NCI-H2196 treated with DMSO at 0.1 percent for 48 hours (cell line): ENCODE results near the gene BRF1.

Source experiments
- DNase-seq: peaks from one replicate; lab custom pipeline; 2025; ENCODE audit not compliant: unreplicated experiment; lab: John Stamatoyannopoulos, UW

BRF1 gene

DNA sequence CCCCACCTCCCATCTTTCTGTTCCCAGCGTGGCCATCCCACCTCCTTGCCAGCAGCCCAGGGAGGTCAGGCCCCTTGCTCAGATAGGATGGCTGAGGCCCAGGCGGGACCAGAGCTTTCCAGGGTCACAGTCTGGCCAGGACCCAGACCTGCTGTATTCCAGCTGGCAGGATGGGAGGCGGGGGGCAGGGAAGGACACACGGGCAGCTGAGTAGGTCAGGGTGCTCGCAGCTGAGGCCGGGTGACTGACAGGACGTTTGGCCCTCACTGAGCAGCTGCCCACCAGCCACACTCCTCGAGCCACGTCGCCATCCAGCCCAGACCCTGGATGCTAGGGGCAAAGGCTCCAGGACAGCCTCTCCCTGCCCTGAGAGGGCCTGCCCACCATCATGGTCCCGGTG lies 123.7 kb downstream of the BRF1 start:
- DNase-seq: no peak

DNA sequence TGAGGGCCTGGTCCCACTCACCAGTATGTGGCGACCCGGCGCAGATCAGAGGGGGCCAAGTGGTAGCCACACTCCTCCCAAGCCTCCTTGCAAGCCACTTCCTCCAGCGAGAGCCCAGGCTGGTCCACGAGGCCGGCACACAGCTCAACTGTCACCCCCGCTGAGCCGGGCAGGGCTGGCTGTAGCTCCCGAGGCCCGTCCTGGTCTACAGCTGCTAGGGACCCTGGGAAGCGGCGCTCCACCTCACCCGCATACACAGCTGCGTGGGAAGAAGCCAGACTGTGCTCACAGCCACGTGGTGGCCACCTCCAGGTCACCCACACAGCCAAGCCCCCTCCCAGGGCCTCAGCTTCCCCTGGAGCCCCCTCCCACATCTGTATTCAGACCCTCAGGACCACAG lies 124.3 kb downstream of the BRF1 start:
- DNase-seq: no peak

DNA sequence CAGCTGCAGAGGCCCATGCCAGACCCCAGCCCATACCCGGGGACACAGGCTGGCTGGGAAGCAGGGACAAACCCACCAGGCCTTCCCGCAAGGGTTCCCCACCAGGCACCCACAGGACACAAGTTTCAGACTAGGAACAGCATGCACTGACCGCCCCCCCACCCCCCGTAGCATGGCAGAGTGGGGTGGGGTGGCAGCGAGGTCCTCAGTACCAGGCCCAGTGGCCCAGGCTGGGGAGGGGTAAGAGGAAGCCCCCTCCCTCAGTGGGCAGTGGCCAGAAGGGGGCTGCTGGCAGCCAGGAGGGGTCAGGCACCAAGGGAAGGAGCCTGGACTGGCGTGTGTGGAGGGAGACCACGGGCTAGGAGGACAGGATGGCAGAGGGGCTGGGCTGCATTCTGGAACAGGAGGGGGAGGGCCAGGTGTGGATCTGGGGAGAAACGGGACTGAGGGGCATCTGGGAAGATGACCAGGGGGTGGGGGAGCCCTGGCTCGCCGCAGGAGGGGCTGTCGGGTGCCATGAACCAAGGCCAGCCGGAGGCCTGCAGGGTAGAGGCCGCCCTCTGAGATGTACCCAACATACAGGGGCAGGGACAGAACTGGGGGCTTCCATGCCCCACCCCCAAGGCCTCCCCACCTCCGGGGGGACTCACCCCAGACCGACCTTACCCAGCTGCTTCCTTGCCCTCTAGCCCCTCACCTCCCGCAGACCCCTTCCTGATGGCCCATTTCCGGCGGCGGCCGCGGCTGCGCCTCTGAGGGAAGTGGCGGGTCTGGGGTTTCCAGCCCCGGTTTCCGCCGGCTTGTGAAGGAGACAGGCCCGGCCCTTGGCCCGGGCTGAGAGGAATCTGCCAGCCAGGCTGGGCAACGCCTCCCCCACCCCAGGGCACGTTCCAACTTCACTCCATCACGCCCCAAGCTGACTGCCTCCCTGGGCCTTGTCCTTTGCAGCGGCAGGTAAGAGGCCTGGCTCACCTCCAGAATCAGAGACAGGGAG lies 126.6 kb downstream of the BRF1 start:
- no peak for DNase-seq

DNA sequence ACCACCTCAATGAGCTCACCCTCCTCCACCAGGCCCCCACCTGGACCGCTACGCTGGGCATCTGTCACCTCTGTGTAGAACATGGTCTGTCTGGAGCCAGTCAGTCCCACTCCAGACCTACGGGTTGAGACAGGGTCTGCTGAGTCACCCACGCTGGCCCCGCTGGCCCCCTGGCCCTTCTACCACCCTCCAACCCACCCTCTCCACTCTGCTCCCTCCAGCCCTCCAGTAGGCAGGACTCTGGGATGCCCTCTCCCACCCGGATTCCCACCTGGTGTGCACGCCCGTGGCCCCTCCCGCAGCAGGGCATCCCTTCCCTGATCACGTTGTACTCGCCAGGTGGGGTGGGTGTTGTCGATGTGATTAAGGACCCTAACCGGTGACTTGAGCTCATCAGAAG lies 127.7 kb downstream of the BRF1 start:
- DNase-seq: no peak

DNA sequence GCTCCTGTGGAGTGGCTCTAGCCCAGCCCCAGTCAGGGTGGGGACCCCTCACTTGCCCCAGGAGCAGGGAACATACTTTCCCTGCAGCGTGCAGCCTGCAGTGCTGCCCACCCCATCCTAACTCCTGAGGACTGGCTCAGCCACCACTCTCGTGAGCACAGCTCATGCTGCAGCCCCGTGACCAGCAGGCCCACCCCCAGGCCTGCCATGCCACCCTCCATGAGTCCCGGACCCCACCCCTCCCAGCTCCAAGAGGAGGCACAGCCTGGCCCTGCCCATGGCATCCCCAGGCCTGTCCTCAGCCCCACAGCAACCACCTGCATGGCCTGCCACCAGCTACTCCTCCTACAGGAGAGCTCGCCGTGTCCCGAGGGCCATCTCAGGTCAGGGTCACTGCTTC lies 128.3 kb downstream of the BRF1 start:
- no peak for DNase-seq

DNA sequence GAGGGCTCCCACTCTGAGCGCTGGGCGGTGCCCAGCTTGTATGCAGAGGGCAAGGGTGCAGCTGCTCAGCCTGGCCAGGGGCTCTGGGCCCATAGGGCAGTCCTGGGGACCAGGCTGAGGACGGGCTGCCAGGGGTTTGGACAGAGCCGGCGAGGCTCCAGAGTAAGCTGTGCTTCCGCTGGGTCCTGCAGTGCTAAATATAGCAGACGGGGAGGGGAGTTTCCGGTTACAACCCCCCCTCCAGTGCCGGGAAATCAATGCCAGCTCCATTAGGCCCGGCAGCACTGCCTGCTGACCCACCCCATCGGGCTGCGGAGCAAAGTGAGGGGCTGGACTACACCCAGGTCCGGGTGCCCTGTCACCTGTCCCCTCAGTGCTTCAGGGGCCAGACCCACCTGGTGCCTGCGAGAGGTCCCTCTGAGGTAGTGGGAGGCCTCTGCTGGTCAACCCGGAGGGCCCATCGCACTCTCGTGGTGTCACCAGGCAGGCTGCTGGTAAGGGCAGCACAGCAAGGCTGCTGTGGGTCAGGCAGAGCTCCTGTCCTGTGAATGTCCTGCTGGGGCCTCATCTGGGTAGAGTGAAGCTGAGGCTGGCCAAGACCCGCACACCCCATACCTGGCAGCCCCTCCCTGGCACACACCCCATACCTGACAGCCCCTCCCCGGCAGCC lies 129.7 kb downstream of the BRF1 start:
- no peak for DNase-seq

DNA sequence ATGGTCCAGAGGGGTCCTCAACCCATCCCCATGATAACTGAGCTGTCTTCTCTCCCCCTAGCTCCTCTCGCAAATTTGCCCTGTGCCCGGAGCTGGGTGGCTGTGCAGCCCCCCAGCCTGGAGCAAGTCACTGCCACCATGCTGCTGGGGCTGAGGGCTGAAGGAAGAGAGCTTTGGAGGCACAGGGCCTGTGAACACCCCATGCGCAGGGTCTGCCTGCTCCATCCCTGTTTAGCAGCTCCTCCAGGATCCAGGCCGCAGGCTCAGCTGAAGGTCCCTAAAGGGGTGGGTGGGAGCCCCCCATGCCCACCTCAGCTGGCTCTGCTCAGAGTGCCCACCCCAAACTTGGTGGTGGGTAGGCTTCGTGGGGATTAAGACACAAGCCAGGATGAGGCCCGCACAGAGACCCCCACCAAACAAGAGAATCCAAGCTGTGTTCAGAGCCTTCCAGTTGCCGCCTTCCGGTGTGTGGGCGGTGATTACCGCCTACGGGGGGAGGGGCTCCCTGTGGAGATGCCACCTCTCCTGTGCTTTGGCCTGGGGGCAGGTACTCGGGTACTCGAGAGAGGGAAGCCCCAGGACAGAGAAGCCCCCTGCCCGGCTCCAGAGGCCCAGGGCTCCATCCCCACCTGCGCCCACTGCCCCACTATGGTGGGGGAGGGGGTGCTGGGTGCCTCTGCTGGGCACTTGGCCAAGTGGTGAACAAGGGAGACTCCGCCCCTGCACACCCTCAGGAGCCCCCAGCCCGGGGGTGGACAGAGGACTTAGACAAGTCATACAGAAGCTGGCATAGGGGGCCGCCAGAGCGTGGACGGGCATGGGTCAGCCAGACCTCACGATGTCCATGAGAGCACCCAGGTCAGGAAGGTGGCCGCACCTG lies 130.8 kb downstream of the BRF1 start:
- DNase-seq: no peak

DNA sequence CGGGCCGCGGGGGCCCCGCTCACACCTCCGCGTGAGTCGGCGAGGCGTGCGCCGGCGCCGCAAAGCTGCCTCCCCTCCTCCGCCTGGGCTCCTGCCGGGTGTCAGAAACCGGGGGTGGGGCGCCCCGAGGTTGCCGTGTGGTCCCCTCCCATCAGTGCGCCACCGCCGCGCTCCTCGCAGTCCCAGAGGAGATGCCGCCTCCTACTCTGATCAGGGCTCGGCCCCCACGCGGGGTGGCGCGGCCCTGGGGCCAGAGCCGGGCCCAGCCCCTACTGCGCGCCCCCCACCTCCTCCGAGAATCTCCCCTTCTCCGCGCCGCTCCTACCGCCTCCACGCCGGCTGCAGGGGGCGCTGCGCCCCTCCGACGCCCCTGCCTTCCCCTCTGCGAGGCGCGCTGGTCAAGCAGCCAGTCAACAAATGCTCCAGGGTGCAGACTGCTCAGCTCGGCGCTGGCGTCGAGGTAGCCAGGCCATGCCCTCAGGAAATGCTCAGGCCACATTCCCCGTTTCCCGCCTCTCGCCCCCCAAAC lies 131.8 kb downstream of the BRF1 start:
- no peak for DNase-seq

DNA sequence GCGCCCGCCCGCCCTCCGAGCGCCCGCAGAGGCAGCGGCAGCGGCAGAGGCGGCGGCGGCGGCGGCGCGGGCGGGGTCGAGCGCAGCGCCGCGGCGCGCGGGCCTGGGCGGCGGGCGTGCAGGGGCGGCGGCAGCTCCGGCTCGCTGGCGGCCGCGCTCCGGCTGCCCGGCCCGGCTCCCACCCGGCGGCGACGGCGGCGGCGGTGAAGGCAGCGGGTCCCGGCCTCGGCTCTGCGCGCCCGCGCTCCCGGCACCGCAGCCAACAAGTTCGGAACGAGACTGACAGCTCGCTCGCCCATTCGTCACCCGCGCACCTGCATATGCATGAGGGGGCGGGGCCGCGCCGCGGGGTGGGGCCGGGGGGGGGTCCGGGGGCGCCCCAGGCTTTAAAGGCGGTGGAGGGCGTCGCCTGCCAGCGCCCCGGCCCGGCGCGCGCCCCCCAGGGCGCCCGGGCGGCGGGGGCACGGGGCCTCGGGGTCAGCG lies 132.3 kb downstream of the BRF1 start, which contains the start of gene JAG2:
JAG2 (minus strand) TSS at position 281 of the 483 bp plus-strand sequence. CDS start 356 bp downstream, outside the sequence.
- DNase-seq: no peak

DNA sequence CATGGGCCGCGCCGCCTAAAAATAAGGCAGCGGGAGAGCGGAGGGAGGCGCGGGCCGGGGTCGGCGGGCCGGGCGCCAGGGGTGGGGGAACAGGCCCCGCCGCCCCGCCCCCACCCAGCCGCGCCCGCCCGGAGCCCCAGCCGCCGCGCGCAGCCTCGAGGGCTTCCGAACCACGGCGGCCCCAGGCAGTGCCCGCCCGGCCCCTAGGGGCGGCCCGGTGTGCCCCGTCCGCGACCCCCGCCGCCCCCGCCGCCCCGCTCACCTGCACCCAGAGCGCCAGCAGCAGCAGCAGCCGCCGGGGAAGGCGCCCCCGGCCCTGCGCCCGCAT lies 132.7 kb downstream of the BRF1 start:
- no peak for DNase-seq

DNA sequence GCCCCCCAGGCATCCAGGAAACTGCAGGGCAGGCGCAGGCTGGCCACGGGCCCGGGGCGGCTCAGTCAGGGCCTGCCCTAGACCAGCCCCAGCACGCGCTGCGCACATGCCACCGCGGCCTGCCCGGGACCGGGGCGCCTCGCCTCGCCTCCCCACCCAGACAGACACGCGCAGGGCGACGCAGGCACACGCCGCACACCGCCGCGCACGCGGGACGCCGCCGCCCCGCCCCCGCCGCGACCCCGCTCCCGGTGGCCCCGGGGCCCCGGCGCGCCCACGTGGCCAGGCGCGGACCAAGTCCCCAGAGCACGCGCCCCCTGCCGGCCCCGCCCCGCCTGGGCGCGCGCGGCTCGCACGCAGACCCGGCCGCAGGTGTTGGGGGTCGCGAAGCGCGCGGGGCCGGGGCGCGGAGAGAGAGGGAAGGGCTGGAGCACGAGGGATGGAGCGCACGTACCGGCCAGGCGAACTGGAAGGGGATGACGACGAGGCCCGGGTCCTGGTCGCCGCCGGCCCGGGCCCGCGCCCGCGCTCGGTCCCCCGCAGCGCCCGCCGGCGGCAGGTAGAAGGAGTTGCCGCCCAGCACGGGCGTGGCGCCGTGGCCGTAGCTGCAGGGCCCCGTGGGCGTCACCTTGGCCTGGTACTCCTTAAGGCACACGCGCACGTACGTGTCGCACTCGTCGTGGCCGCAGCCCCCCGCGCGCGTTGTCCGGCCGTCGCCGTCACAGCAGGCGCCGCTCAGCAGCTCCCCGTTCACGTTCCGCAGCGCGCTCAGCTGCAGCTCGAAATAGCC lies 133.3 kb downstream of the BRF1 start:
- DNase-seq: no peak

DNA sequence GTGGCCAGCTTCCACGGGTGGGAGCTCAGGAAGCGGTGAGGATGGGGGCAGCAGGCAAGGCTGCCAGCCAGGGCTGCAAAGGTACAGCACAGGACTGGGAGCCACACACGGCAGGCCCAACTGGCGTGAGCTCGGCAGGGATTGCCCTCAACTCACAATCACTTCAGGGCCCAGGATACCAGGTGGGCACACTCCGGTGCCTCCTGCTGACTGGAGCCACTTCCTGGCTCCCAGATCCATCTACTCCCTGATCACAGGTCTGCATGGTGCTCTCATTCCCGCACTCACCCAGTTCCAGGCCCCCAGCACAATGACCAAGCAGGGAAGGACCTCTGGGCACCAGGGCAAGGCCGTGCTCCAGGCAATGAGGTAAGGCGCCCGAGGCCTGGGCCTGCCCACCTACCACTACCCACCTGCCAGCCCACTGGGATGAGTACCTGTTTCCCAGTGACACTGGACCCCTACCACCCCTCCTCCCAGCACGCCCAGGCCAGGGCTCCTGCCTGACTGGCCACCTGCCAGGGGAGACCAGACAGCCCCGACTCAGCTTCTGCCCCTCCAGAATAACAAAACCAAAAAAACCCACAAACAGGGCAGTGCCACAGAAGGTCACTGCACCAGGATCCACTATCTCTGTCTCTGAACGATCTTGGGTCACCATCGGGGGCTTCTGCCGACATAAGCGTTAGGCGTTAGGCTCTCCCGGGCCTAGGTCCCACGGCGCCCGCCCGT lies 134.1 kb downstream of the BRF1 start:
- DNase-seq: no peak

DNA sequence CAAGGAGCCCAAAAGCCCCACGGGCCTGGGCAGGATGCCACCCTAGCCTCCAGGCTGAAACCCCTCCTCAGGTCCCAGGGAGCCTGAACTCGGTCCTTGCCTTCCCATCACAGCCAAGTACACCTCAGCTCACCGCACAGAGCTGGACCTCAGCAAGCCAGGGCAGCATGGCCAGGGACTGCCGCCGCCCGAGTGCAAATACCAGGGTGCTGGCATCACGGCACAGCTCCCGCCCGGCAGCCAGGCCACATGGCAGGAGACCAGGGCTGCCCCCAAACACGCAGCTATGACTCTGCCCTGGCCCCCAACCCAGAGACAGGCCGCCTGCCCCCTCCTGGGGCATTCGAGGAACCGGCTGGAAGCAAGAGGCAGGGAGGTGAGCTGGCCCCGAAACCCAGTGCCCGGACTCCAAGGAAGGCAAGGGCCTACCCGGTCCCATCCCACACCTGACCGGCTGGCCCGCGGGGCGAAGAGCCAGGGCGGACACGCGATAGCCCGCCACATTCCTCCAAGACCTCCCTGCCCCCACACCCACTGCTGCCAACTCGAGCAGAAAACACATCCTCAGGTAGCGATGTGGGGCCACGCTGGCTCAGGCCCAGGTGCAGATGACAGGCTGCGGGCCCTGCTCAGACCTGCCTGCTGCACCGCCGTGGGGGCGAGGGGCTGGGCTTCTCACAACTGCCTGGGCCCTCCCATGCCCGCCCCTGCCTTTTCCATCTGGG lies 134.9 kb downstream of the BRF1 start:
- DNase-seq: no peak

DNA sequence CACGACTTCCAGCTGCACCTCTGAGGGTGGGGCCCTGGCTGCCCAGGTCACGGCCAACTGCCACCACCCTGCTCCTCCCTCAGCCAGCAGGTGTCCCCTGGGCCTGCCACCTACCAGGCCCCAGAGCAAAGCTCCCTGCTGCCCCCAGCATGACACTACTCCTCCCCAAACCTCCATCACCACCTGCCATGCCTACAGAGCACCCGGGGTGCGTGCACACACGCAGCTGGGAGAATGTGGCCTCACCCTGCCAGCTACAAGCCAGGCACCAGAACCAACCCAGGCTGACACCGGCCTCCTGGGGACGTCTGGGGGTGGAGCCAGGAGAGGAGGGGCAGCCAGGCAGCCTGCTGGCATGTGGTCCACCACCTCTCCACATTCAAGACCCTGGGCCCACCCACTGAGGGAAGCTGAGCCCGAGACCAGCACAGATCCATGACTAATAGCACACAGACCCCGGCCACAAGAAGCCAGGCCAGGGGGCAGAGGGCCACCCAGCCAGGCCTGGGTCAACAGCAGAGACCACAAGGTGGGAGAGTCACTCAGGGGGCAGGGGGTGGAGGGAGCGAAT lies 135.6 kb downstream of the BRF1 start:
- no peak for DNase-seq

DNA sequence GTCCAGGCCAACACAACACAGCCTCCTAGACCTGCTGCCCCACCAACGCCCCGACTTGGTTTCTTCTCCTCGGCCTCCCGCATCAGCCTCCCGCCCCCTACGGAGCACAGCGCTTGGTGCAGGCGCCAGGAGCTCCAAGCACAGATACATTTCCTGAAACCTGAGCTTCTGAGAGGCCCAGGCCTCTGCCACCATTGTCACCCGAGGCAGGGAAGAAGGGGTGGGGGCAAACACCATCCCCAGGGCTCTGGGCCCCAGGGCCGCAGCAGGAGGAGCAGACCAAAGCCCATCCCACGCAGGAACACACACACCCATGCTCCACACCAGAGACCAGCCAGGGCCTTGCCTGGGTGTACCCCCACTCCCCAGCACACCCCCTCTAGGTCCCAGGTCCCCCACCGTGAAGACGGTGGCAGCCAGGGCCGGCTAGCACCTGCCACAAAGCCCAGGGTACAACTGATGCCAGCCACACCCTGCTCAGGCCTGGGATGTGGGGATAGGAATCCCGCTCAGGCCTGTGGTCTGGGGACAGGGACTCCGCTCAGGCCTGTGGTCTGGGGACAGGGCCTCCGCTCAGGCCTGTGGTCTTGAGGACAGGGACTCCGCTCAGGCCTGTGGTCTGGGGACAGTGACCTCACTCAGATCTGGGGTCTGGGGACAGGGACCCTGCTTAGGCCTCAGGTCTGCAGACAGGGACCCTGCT lies 137.6 kb downstream of the BRF1 start:
- DNase-seq: no peak

DNA sequence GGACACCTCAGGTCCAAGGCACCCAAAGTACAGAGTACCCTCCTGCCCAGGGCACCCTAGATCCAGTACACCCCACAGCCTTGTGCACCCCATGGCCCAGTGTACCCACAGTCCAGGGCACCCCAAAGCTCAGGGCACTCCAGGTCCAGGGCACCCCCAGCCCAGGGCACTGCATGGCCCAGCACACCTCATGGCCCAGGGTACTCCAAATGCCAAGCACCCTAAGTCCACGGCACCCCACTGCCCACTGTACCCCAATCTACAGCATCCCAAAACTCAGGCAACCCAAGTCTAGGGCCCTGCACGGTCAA lies 138.2 kb downstream of the BRF1 start:
- DNase-seq: no peak

DNA sequence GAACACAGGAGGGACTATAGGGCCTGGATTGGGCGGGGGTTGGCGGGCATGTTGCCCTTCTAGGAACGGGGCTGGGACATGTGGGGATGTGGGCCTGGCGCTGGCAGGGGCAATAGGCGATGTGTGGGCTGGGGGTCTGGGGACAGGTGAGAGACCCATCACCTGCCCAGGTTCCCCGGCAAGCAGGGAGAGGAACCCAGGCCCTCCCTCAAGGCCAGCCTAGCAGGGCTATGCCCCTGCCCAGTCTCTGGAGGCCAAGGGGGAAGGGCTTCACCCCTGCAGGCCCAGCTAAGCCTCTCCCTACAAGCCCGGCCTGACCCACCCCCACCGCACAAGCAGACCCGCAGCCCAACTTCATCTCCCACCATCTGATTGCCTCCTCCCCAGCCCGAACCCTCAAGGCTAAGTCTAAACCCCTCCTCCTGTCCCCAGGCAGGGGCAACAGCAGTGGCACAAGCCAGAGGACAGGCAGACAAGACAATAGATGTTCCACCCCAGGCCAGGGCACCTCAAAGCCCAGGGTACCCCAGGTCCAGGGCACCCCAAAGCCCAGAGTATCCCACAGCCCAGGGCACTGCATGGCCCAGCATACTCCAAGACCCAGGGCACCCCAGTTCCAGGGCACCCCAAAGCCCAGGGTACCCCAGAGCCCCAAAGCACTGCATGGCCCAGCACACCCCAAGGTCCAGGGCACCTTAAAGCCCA lies 138.7 kb downstream of the BRF1 start:
- no peak for DNase-seq
